Measurements from ENCODE around the gene KIF16B. TPM values are rescaled to one million over a fixed set of nuclear protein-coding genes. Genes with fewer than 3 reads are reported as not detected.

The KIF16B gene
- total RNA-seq, 6 experiments from 2014 or later: 0.31 to 3.4 (median 3.2) TPM

DNA sequence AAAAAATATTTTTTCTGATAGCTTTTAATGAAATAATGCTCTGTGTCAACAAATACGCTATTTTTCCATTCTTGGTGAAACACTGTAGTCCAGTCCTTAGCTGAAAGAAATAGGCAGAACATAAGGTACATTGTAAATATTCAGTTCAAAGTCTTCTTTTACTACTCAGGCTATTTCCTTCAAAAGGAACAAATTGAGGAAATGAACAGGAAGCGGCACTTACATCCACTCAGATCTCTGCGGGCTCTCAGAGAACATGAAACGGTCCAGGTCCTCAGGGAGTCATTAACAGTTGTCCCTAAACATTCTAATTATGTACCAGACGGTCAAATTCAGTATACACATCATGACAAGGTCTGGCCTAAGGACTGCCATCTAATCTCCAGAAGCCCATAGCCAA, 212.6 kb downstream of the KIF16B start:
- no peaks in the 10 kb centered on the region for H3K36me3 Mint-ChIP-seq (ENCODE audit: low read depth)
- H3K9me3 Mint-ChIP-seq: peaks cover 16% of the 10 kb centered on the region

DNA sequence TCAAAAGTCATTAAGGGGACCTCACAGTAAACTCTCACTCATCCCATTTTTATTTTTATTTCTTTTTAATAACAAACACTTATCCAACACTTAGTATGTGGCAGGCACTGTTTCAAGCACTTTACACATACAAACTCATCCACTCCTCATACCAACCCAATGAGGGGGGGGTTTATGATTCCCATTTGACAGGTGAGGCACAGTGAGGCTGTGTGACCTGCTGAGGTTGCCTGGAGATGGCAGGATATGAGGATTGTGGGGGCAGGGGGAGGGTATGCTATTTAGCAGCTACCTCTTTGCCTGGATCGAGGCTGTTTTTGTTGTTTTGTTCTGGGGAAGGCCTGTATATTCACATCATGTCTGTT, 219.8 kb downstream of the KIF16B start:
- Mint-ChIP-seq H3K9me3 (peaks cover 39% of the 10 kb centered on the region), H3K4me3 (no peak overlapping the region), H3K36me3 (ENCODE audit: low read depth) (no peaks in the 10 kb centered on the region), H3K4me1 (ENCODE audit: low read depth) (no peaks in the 10 kb centered on the region; the same call in 1 of the 2 replicates), H3K27me3 (ENCODE audit: insufficient read depth) (no peaks in the 10 kb centered on the region; the same call in 1 of the 2 replicates), H3K27ac (no peak overlapping the region)
- TF ChIP-seq, protein P1, sequence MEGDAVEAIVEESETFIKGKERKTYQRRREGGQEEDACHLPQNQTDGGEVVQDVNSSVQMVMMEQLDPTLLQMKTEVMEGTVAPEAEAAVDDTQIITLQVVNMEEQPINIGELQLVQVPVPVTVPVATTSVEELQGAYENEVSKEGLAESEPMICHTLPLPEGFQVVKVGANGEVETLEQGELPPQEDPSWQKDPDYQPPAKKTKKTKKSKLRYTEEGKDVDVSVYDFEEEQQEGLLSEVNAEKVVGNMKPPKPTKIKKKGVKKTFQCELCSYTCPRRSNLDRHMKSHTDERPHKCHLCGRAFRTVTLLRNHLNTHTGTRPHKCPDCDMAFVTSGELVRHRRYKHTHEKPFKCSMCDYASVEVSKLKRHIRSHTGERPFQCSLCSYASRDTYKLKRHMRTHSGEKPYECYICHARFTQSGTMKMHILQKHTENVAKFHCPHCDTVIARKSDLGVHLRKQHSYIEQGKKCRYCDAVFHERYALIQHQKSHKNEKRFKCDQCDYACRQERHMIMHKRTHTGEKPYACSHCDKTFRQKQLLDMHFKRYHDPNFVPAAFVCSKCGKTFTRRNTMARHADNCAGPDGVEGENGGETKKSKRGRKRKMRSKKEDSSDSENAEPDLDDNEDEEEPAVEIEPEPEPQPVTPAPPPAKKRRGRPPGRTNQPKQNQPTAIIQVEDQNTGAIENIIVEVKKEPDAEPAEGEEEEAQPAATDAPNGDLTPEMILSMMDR (IDR thresholded peaks at IDR 0.05): no peak
- DNase-seq: no peak

More for the DNA sequence above, 212.6 kb downstream of the KIF16B start:
- DNase-seq: no peak
- Mint-ChIP-seq H3K27me3 (ENCODE audit: insufficient read depth) (no peaks in the 10 kb centered on the region; the same call in 1 of the 2 replicates), H3K4me1 (ENCODE audit: low read depth) (no peaks in the 10 kb centered on the region), H3K27ac (no peak overlapping the region), H3K4me3 (no peak overlapping the region)
- TF ChIP-seq, protein P1 (IDR thresholded peaks at IDR 0.05): no peak

DNA sequence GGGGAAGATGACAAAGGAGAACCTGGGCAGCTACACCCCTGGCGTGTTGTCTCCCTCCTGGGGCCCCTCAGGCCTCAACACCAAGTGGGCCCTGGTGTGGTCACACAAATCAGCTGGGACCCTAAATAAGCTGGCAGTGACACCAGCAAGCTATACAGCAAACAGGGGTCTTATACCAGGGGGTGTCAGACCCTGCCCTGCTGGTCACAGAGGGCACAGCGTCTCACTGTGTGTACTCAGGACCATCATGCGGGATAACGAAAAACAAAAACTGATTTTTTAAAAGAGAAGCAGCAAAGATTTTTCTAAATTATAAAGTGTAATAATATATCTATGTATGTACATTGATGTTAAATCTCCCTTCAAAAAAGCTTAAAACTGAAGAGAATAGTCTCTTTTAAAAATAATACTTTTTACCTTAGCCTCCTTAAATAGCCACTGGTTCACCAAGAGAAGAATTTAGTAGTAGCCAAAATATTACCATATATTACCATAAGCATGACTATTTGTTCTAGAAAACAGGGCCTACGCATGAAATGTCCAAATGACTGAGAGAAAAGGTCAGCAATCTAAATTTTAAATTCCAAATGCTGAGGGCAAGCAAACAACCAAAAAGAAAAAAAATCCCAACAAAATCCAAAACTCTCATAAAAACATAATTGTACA, 220.4 kb downstream of the KIF16B start:
- TF ChIP-seq, protein P1 (IDR thresholded peaks at IDR 0.05): no peak
- Mint-ChIP-seq H3K9me3 (peaks cover 40% of the 10 kb centered on the region), H3K4me3 (no peak overlapping the region), H3K36me3 (ENCODE audit: low read depth) (no peaks in the 10 kb centered on the region), H3K4me1 (ENCODE audit: low read depth) (no peaks in the 10 kb centered on the region; the same call in 1 of the 2 replicates), H3K27ac (no peak overlapping the region), H3K27me3 (ENCODE audit: insufficient read depth) (no peaks in the 10 kb centered on the region; the same call in 1 of the 2 replicates)
- DNase-seq: no peak

DNA sequence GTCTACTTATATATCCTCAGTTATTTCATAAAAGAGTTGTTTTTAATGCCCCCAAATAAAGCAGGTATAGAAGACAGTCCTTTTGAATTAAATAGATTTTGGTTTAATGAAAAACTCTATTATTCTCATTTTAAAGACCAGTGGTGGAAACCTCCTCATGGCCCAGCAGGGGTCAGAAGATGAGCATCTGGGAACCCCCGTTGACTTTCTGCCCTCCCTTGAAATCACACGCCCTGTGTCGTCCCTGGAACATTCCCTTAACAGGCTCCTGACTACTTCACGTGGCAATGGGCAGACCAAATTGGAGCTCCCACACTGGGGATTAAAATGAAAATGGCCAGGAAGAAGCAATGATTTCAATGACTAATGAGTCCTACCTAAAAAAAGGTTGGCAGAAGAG, 220.9 kb downstream of the KIF16B start:
- DNase-seq: no peak
- Mint-ChIP-seq H3K27me3 (ENCODE audit: insufficient read depth) (no peaks in the 10 kb centered on the region; the same call in 1 of the 2 replicates), H3K4me1 (ENCODE audit: low read depth) (no peaks in the 10 kb centered on the region; the same call in 1 of the 2 replicates), H3K36me3 (ENCODE audit: low read depth) (no peaks in the 10 kb centered on the region), H3K4me3 (no peak overlapping the region), H3K27ac (no peak overlapping the region), H3K9me3 (peaks cover 37% of the 10 kb centered on the region)
- TF ChIP-seq, protein P1 (IDR thresholded peaks at IDR 0.05): no peak

DNA sequence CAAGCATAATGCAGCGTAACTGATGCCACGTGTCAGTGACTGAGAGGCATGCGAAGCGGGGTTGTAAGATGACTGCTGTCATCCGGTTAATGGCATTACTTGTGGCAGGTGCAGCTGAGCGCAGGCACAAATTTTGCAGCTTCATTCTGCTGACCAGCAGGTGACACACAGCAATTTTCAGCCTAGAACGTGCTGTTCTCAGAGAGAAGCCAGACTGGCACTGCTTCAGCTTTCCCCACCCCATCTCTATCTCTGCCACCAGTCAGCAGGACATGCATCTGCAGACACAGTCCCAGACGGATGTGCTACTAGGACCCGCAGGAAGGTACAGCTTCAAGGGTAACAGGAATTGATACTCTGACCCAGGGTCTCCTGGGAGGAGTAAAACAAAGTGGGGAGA, 221.8 kb downstream of the KIF16B start:
- Mint-ChIP-seq H3K27me3 (ENCODE audit: insufficient read depth) (no peaks in the 10 kb centered on the region; the same call in 1 of the 2 replicates), H3K9me3 (peaks cover 40% of the 10 kb centered on the region)
- no peak for DNase-seq

More for the DNA sequence above, 221.8 kb downstream of the KIF16B start:
- no peaks in the 10 kb centered on the region for H3K36me3 Mint-ChIP-seq (ENCODE audit: low read depth)
- H3K27ac Mint-ChIP-seq: no peak overlapping the region; the same call in 1 of the 2 replicates
- TF ChIP-seq, protein P1 (IDR thresholded peaks at IDR 0.05): no peak
- H3K4me3 Mint-ChIP-seq: no peak overlapping the region
- H3K4me1 Mint-ChIP-seq (ENCODE audit: low read depth): no peaks in the 10 kb centered on the region; the same call in 1 of the 2 replicates
